ENCODE results near the gene IL10.

Gene IL10

GRCh38 chr1:206772243-206772937, at the start of gene IL10:
Gene IL10 (minus strand): TSS chr1:206772494. CDS start chr1:206772435, 59 bp downstream.
- TF ChIP-seq TSHZ2 (CRISPR knock-in tag; IDR thresholded peaks at IDR 0.05), result no peak
- TF ChIP-seq ARNTL (CRISPR knock-in tag; IDR thresholded peaks at IDR 0.05; ENCODE audit: borderline replicate concordance, low read depth), result no peak
- no peak for TF ChIP-seq POU6F1 (CRISPR knock-in tag; IDR thresholded peaks at IDR 0.05; ENCODE audit: borderline replicate concordance, low read depth)
- TF ChIP-seq BACH2 (CRISPR knock-in tag; IDR thresholded peaks at IDR 0.05; ENCODE audit: borderline replicate concordance), result no peak
- TF ChIP-seq ZFP3 (CRISPR knock-in tag; IDR thresholded peaks at IDR 0.05), result no peak
- no peak for TF ChIP-seq TOX (CRISPR knock-in tag; IDR thresholded peaks at IDR 0.05; ENCODE audit: borderline replicate concordance)
- no peak for TF ChIP-seq ESRRG (CRISPR knock-in tag; IDR thresholded peaks at IDR 0.05)
- no peak for TF ChIP-seq SNAI2 (CRISPR knock-in tag; IDR thresholded peaks at IDR 0.05)
- no peak for TF ChIP-seq PATZ1 (CRISPR knock-in tag; IDR thresholded peaks at IDR 0.05; ENCODE audit: borderline replicate concordance)
- no peak for TF ChIP-seq ISL1 (CRISPR knock-in tag; IDR thresholded peaks at IDR 0.05)
- TF ChIP-seq ZNF565 (CRISPR knock-in tag; conservative IDR thresholded peaks at IDR 0.05; ENCODE audit: low read depth), result no peak
- TF ChIP-seq TCF4 (CRISPR knock-in tag; IDR thresholded peaks at IDR 0.05; ENCODE audit: borderline replicate concordance), result no peak
- no peak for TF ChIP-seq RARB (CRISPR knock-in tag; IDR thresholded peaks at IDR 0.05)
- no peak for TF ChIP-seq ZNF70 (CRISPR knock-in tag; IDR thresholded peaks at IDR 0.05)
- no peak for TF ChIP-seq ZFP30 (CRISPR knock-in tag; IDR thresholded peaks at IDR 0.05)
- no peak for TF ChIP-seq CSRNP3 (CRISPR knock-in tag; IDR thresholded peaks at IDR 0.05)
- TF ChIP-seq ZNF8 (CRISPR knock-in tag; IDR thresholded peaks at IDR 0.05), result no peak
- TF ChIP-seq PPARA (CRISPR knock-in tag; IDR thresholded peaks at IDR 0.05; ENCODE audit: borderline replicate concordance), result no peak
- no peak for ATAC-seq

GRCh38 chr1:206821493-206821892, 49.2 kb upstream of the IL10 start:
- ATAC-seq, result no peak
- no peak for TF ChIP-seq POU6F1 (CRISPR knock-in tag; IDR thresholded peaks at IDR 0.05; ENCODE audit: borderline replicate concordance, low read depth)
- TF ChIP-seq ZFP3 (CRISPR knock-in tag; IDR thresholded peaks at IDR 0.05), result no peak
- no peak for TF ChIP-seq SNAI2 (CRISPR knock-in tag; IDR thresholded peaks at IDR 0.05)
- no peak for TF ChIP-seq ESRRG (CRISPR knock-in tag; IDR thresholded peaks at IDR 0.05)
- no peak for TF ChIP-seq ZFP30 (CRISPR knock-in tag; IDR thresholded peaks at IDR 0.05)
- no peak for TF ChIP-seq CSDC2 (CRISPR knock-in tag; IDR thresholded peaks at IDR 0.05)
- no peak for TF ChIP-seq PATZ1 (CRISPR knock-in tag; IDR thresholded peaks at IDR 0.05; ENCODE audit: borderline replicate concordance)
- no peak for TF ChIP-seq CREB5 (CRISPR knock-in tag; IDR thresholded peaks at IDR 0.05; ENCODE audit: low read depth)
- TF ChIP-seq ZC3H10 (CRISPR knock-in tag; IDR thresholded peaks at IDR 0.05), result no peak
